ENCODE data around the gene KCNK3. TPM values are rescaled to one million over a fixed set of nuclear protein-coding genes. Genes with fewer than 3 reads are reported as not detected.

KCNK3 gene
- total RNA-seq, 1 experiment from 2014 or later = 0.02 TPM

DNA sequence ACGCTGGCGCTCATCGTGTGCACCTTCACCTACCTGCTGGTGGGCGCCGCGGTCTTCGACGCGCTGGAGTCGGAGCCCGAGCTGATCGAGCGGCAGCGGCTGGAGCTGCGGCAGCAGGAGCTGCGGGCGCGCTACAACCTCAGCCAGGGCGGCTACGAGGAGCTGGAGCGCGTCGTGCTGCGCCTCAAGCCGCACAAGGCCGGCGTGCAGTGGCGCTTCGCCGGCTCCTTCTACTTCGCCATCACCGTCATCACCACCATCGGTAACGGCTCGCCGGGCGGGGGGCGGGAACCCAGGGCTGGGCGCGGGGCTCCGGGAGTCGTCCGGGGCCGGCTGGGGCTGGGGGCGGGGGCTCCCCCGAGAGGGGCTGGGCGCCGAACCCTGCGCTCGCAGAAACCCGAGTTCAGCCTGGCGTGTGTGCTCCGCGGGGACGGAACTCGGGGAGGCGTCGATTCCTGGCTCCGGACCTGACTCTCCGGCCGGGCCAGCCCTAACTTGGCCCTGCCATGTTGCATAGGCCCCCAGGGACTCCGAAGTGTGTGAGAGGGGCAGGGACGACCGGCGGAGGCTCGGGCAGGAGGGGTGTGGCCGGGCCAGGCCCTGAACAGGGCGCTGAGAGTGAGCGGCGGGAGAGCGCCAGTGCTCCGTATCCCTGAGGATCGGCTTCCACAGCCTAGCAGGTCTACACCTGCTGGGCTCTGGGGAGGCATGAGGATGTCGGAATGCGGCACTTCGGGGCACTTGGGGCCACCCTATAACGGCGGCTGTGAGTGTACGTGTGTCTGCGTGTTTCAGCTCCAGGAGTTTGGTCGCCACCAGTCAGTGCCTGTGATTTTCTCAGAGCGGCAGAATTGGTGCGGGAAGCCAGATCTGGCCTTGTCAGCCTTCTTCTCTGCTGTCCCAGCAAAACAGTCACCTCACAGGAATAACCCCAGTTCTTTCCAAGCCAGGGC is 651 bp downstream of the KCNK3 start:
- H3K4me1 ChIP-seq = no peaks in the 10 kb centered on the region
- H3K4me3 ChIP-seq = no peak overlapping the region
- no peak for DNase-seq
- H3K9me3 ChIP-seq (replicated peaks) = no peaks in the 10 kb centered on the region
- no peak overlapping the region for H3K27ac ChIP-seq
- H3K36me3 ChIP-seq = no peaks in the 10 kb centered on the region
- peaks cover 35% of the 10 kb centered on the region for H3K27me3 ChIP-seq

DNA sequence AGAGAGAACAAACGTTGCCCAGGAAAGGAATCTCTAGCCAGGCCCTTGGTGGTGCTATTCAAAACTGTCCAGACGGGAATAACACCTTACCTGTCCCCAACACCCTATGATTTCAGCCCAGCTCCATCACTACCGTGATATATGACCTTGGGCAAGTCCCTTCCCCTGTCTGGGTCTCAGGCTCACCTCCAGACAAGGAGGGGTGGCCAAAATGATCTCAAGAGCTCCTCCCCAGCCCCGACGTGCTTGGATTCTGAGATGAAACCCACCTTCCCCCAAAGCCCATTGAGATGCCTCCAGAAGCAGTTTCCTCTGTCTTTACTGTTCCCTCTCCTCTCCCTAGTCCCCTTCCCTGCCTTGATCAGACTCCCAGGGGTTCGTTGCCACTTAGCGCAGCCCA is 1.5 kb downstream of the KCNK3 start:
- H3K27me3 ChIP-seq = peaks cover 42% of the 10 kb centered on the region
- H3K27ac ChIP-seq = no peak overlapping the region
- no peaks in the 10 kb centered on the region for H3K9me3 ChIP-seq (replicated peaks)
- no peak overlapping the region for H3K4me3 ChIP-seq
- no peak for DNase-seq
- H3K36me3 ChIP-seq = no peaks in the 10 kb centered on the region
- no peaks in the 10 kb centered on the region for H3K4me1 ChIP-seq

DNA sequence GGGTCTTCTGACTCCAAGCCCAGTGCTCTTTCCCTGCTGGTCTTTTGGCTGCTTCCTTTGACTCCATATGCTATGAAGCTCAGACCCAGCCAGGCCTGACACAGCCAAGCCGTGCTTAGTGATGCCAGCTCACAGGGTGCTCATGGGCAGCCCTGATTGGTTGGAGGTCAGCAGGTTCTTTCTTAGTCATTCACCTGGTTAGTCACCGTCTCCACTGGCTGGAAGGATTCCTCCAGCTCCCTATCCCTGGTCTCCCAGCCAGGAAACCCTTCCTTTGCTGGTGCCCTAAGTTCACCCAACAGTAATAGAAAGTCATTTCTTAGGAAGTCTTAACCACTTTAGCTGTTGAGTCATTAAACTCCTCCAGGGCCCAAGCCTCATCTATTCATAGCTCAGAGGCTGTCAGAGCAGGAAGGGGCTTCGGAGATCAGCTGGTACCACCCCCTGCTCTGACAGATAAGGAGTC is 3.9 kb downstream of the KCNK3 start:
- Histone ChIP-seq H3K27me3 (peaks cover 29% of the 10 kb centered on the region), H3K4me3 (no peak overlapping the region), H3K4me1 (no peaks in the 10 kb centered on the region), H3K9me3 (replicated peaks) (no peaks in the 10 kb centered on the region), H3K36me3 (no peaks in the 10 kb centered on the region), H3K27ac (no peak overlapping the region)
- no peak for DNase-seq

DNA sequence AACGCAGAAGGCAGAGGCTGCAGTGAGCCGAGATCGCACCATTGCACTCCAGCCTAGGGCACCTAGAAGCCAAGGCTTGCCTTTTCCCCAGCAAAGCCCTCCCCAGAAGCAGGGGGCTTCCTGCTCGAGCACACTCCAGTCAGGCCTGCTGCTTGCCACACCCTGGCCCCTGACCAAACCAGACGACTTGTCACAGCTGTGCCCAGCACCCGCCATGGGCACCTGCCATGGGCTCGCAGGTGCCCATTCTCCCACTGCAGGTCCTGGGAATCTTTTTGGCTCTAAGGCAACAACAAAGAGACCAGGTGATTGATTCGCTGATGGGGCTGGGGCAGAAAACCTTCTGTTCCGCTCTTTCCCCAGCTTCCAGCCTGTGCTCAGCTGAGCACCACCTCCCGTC is 4.9 kb downstream of the KCNK3 start:
- Histone ChIP-seq H3K27ac (no peak overlapping the region), H3K4me3 (no peak overlapping the region), H3K4me1 (no peaks in the 10 kb centered on the region), H3K36me3 (no peaks in the 10 kb centered on the region), H3K27me3 (peaks cover 28% of the 10 kb centered on the region), H3K9me3 (replicated peaks) (no peaks in the 10 kb centered on the region)
- DNase-seq = no peak

DNA sequence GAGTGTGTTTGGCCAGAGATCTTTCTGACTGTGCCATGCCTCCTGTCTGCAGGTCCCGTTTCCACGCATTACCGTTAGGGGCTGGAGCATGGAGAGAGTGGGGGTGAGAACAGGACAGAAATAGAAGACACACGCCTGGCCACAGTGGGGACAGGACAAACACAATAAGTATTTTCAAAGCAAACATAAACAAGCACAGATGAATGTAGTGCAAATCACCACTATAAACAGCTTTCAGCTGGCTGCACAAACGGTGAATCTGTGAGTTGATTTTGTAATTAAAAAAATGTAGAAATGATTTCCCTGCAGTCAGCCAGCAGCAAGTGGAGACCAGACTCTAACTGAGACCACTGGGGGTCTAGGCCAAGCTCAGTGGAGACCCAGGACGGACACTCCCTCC is 6.8 kb downstream of the KCNK3 start:
- Histone ChIP-seq H3K9me3 (replicated peaks) (no peaks in the 10 kb centered on the region), H3K27ac (no peak overlapping the region), H3K36me3 (no peaks in the 10 kb centered on the region), H3K27me3 (peaks cover 37% of the 10 kb centered on the region), H3K4me1 (no peaks in the 10 kb centered on the region), H3K4me3 (no peak overlapping the region)
- no peak for DNase-seq

DNA sequence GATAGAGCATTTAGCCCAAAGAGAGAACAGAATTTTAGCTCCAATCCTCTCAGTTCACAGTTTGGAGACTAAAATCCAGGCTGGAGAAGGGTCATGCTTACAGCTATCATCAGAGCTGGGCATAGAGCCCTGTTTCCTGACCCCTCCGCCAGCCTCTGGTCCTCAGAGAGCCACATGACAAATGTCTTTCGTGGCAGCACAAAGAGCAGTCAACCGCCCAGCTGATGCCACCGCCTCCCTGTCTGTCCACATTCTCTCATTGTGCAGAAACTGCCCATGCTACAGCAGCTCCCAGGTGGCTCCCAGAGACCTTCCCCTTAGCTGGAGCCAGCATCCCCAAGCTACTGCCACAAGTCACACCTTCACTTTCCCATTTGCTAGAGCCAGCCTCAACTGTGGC is 7.6 kb downstream of the KCNK3 start:
- H3K27ac ChIP-seq = no peak overlapping the region
- H3K27me3 ChIP-seq = peaks cover 37% of the 10 kb centered on the region
- no peaks in the 10 kb centered on the region for H3K9me3 ChIP-seq (replicated peaks)
- no peak overlapping the region for H3K4me3 ChIP-seq
- no peak for DNase-seq
- no peaks in the 10 kb centered on the region for H3K4me1 ChIP-seq
- H3K36me3 ChIP-seq = no peaks in the 10 kb centered on the region

DNA sequence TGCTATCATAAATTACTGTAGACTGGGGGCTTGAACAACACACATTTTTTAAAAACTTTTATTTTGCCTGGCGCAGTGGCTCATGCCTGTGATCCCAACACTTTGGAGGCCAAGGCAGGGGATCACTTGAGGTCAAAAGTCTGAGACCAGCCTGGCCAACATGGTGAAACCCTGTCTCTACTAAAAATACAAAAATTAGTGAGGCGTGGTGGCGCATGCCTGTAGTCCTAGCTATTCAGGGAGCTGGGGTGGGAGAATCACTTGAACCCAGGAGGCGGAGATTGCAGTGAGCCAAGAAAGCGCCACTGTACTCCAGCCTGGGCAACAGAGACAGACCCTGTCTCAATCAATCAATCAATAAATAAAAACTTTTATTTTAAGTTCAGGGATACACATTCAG is 9.1 kb downstream of the KCNK3 start:
- H3K4me3 ChIP-seq = no peak overlapping the region
- no peaks in the 10 kb centered on the region for H3K4me1 ChIP-seq
- no peak for DNase-seq
- H3K9me3 ChIP-seq (replicated peaks) = no peaks in the 10 kb centered on the region
- H3K27ac ChIP-seq = no peak overlapping the region
- no peaks in the 10 kb centered on the region for H3K36me3 ChIP-seq
- H3K27me3 ChIP-seq = peaks cover 43% of the 10 kb centered on the region

DNA sequence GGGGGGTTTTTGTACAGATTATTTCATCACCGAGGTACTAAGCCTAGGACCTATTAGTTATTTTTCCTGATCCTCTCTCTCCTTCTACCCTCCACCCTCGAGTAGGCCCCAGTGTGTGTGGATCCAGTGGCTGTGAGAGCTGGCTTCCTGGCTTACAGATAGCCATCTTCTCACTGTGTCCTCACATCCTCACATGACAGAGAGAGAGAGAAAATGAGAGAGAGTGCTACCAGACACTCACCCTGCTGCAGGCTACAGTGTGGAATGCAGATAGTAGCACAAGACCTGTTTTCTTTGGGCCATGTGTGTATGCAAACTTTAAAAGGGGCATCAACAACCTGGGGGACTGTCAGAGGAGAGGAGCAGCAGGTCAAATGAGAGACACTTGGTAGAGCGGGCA is 9.5 kb downstream of the KCNK3 start:
- Histone ChIP-seq H3K27me3 (peaks cover 44% of the 10 kb centered on the region), H3K4me3 (no peak overlapping the region), H3K27ac (no peak overlapping the region), H3K4me1 (no peaks in the 10 kb centered on the region), H3K36me3 (no peaks in the 10 kb centered on the region), H3K9me3 (replicated peaks) (no peaks in the 10 kb centered on the region)
- no peak for DNase-seq

DNA sequence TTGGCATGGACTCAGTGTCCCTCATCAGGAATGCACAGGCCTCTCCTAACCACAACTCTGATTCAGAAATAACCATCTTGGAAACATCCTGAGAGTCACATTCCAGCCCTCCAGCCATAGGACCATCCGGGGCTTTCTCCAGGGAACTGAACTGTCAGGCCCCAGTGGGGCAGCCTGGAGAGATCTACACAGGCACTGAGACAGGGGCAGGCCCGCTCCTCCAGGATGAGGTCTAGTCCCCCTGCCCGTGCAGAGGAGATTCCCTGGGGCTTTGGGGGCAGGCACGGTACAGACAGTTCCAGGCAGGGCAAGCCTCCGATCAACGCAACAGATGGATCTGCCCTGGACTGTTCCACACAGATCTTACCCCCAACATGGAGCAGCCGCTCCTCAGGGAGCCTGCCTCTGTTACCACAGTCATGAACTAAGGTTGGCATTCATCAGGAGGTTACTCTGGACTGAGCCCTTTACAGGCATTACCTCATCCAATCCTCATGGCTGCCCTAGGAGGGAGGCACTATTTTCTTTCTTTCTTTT is 12.0 kb downstream of the KCNK3 start:
- Histone ChIP-seq H3K4me3 (no peak overlapping the region), H3K27me3 (peaks cover 32% of the 10 kb centered on the region), H3K36me3 (no peaks in the 10 kb centered on the region), H3K4me1 (no peaks in the 10 kb centered on the region), H3K27ac (no peak overlapping the region), H3K9me3 (replicated peaks) (no peaks in the 10 kb centered on the region)
- no peak for DNase-seq

DNA sequence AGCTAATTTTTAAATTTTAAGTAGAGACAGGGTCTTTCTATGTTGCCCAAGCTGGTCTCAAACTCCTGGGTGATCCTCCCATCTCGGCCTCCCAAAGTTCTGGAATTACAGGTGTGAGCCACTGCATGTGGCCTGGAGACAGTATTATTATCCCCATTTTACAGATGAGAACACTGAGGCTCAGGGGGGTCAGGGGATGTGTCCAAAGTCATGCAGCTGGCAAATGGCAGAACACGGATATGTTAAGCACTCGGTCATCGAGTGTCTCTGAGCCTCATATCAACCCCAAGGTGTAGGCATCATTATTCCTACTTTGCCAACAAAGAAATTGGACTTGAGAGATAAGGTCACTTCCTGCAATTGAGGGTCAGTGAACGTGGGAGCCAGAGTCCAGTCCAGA is 12.6 kb downstream of the KCNK3 start:
- no peak for DNase-seq
- H3K36me3 ChIP-seq = no peaks in the 10 kb centered on the region
- H3K27me3 ChIP-seq = peaks cover 37% of the 10 kb centered on the region
- no peaks in the 10 kb centered on the region for H3K9me3 ChIP-seq (replicated peaks)
- no peak overlapping the region for H3K27ac ChIP-seq
- H3K4me1 ChIP-seq = no peaks in the 10 kb centered on the region
- H3K4me3 ChIP-seq = no peak overlapping the region

DNA sequence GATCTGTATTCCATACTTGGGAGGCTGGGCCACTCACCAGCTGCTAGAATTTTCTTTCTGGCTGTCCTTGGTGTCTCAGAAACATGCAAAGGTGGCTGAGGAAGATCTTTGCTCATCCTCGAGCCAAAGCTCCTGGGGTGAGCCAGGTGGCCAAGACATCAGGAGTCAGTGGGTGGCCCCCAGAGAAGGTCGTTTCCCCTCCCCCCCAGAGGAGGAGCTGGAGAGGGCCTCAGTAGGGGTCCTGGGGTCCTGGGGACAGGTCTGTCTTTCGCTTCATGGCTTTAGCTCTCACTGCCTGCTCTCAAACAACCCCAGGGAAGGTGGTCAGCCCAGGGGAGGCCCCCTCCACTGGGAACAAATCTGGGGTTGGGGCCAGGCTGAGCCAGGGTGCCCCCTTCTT is 13.6 kb downstream of the KCNK3 start:
- Histone ChIP-seq H3K4me3 (no peak overlapping the region), H3K9me3 (replicated peaks) (no peaks in the 10 kb centered on the region), H3K36me3 (no peaks in the 10 kb centered on the region), H3K4me1 (no peaks in the 10 kb centered on the region), H3K27ac (no peak overlapping the region), H3K27me3 (peaks cover 41% of the 10 kb centered on the region)
- DNase-seq = no peak

DNA sequence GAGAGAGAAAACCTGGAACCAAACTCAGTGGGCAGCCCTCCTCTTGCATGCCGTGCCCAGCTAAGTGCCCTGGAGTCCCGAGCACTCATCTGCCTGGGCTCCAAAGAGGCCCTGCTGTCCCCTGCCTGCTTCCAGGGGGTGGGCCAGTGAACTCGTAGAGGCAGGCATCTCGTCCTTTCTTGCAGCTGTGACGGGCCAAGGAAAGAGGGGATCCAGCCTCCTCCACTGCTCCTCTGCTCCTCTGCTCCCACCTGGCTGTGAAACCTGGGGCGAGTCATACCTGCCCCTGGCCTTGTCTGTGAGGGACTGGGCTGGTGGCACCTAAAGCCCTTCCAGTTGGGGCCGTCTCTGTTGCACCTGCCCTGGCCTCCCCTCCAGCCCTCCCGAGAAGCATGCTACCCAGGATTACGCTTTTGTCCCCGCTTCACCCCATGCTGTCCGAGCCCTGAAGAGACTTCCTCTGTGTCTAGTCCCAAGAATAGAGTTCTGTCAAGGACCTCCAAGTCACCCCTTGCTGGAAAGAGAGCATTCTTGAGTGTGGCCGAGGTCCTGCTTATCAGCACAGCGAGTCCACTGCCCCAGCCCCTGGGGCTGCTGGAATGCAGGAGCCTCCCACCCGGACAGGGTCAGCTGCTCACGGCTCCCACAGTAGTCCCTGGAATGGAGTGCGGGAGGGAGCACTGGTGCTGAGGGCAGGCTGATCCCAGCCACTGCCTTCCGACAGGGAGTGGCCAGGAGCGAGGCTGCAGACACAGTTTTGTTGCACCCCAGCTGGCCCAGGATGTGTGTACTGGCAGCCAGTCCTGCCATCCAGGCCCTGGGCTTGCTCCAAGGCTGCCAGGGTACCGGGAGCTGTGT is 14.3 kb downstream of the KCNK3 start:
- Histone ChIP-seq H3K36me3 (no peaks in the 10 kb centered on the region), H3K9me3 (replicated peaks) (no peaks in the 10 kb centered on the region), H3K27ac (no peak overlapping the region), H3K4me1 (no peaks in the 10 kb centered on the region), H3K27me3 (peaks cover 43% of the 10 kb centered on the region), H3K4me3 (no peak overlapping the region)
- DNase-seq = no peak

DNA sequence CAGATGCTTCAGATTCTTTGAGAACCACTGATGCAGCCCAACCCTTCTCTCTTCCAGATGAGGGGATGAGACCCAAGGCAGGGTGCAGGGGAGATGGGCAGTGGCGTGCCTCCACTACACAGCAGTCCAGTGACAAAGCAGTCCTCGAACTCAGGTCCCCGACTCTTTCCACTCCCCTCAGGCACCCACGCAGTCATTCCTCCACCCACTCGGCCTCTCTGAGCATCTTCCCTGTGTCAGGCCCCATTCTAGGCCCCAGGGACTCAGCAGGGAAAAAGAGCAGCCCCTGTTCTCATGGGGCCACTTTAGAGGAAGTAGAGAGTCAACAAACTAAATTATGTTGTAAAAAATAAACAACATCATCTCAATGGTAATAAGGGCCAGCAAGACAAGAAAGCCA is 15.2 kb downstream of the KCNK3 start:
- H3K4me3 ChIP-seq = no peak overlapping the region
- DNase-seq = no peak
- no peak overlapping the region for H3K27ac ChIP-seq
- H3K4me1 ChIP-seq = peaks cover 5% of the 10 kb centered on the region; the same call in 1 of the 2 replicates
- H3K36me3 ChIP-seq = no peaks in the 10 kb centered on the region
- H3K27me3 ChIP-seq = peaks cover 38% of the 10 kb centered on the region
- no peaks in the 10 kb centered on the region for H3K9me3 ChIP-seq (replicated peaks)

DNA sequence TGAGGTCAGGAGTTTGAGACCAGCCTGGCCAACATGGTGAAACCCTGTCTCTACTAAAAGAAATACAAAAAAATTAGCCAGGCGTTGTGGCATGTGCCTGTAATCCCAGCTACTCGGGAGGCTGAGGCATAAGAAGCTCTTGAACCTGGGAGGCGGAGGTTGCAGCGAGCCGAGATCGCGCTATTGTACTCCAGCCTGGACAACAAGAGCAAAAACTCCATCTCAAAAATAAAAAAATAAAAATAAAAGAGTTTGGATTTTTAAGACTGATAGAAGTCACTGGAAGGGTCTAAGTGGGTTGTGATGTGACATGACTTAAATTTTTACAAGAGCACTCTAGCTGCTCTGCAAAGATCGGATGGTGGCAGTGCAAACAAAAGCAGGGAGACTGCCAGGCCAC is 15.9 kb downstream of the KCNK3 start:
- no peaks in the 10 kb centered on the region for H3K9me3 ChIP-seq (replicated peaks)
- no peaks in the 10 kb centered on the region for H3K36me3 ChIP-seq
- H3K4me3 ChIP-seq = no peak overlapping the region
- no peak overlapping the region for H3K27ac ChIP-seq
- H3K4me1 ChIP-seq = peaks cover 8% of the 10 kb centered on the region; the same call in 1 of the 2 replicates
- H3K27me3 ChIP-seq = peaks cover 33% of the 10 kb centered on the region
- no peak for DNase-seq
